ENCODE data around the gene REXO1. TPM values are rescaled to one million over a fixed set of nuclear protein-coding genes. Genes with fewer than 3 reads are reported as not detected.

The REXO1 gene
- total RNA-seq, 1 donor from 2014 or later = 69.6 TPM

- H3K27ac Mint-ChIP-seq = no peak overlapping the region
- ATAC-seq (ENCODE audit: low read depth) (no peak), DNase-seq (no peak)
- H3K4me1 Mint-ChIP-seq = peaks cover 7% of the 10 kb centered on the region
- CTCF ChIA-PET = no interaction called here
- H3K4me3 Mint-ChIP-seq = no peak overlapping the region
- TF ChIP-seq CTCF (IDR thresholded peaks at IDR 0.05) = no peak
- no peaks in the 10 kb centered on the region for H3K36me3 Mint-ChIP-seq (ENCODE audit: low read depth)
- H3K9me3 Mint-ChIP-seq = peaks cover 2% of the 10 kb centered on the region
- intact Hi-C loops (cut with micrococcal nuclease) = no loop called here
- POLR2A ChIA-PET = no interaction called here
- H3K27me3 Mint-ChIP-seq = peaks cover 52% of the 10 kb centered on the region
Observed at GRCh38 chr19:1780272-1780958, 67.9 kb downstream of the REXO1 start.

GRCh38 chr19:1779574-1779973 lies 68.7 kb downstream of the REXO1 start:
- intact Hi-C loops (cut with micrococcal nuclease) = no loop called here
- Mint-ChIP-seq H3K36me3 (ENCODE audit: low read depth) (no peaks in the 10 kb centered on the region), H3K4me3 (no peak overlapping the region), H3K27ac (no peak overlapping the region), H3K9me3 (peaks cover 2% of the 10 kb centered on the region), H3K4me1 (peaks cover 7% of the 10 kb centered on the region), H3K27me3 (peaks cover 55% of the 10 kb centered on the region)
- DNase-seq (no peak), ATAC-seq (ENCODE audit: low read depth) (no peak)
- ChIA-PET CTCF (no interaction called here), POLR2A (no interaction called here)
- no peak for TF ChIP-seq CTCF (IDR thresholded peaks at IDR 0.05)

- H3K36me3 Mint-ChIP-seq (ENCODE audit: low read depth) = no peaks in the 10 kb centered on the region
- ATAC-seq (ENCODE audit: low read depth) (no peak), DNase-seq (no peak)
- peaks cover 2% of the 10 kb centered on the region for H3K9me3 Mint-ChIP-seq
- H3K4me1 Mint-ChIP-seq = peaks cover 2% of the 10 kb centered on the region
- no peak for TF ChIP-seq CTCF (IDR thresholded peaks at IDR 0.05)
- ChIA-PET CTCF (no interaction called here), POLR2A (no interaction called here)
- peaks cover 54% of the 10 kb centered on the region for H3K27me3 Mint-ChIP-seq
- intact Hi-C loops (cut with micrococcal nuclease) = no loop called here
- no peak overlapping the region for H3K4me3 Mint-ChIP-seq
- no peak overlapping the region for H3K27ac Mint-ChIP-seq
Observed at GRCh38 chr19:1777149-1777548, 71.1 kb downstream of the REXO1 start.

GRCh38 chr19:1776606-1777147 lies 71.6 kb downstream of the REXO1 start:
- DNase-seq = no peak
- CTCF ChIA-PET = no interaction called here
- H3K27me3 Mint-ChIP-seq = peaks cover 52% of the 10 kb centered on the region
- TF ChIP-seq CTCF (IDR thresholded peaks at IDR 0.05) = no peak
- no peak overlapping the region for H3K4me3 Mint-ChIP-seq
- POLR2A ChIA-PET = no interaction called here
- peaks cover 2% of the 10 kb centered on the region for H3K9me3 Mint-ChIP-seq
- no peak overlapping the region for H3K27ac Mint-ChIP-seq
- peaks cover 2% of the 10 kb centered on the region for H3K4me1 Mint-ChIP-seq
- no peaks in the 10 kb centered on the region for H3K36me3 Mint-ChIP-seq (ENCODE audit: low read depth)
- intact Hi-C loops (cut with micrococcal nuclease) = no loop called here
- no peak for ATAC-seq (ENCODE audit: low read depth)

- no peak for DNase-seq
- Mint-ChIP-seq H3K9me3 (peaks cover 7% of the 10 kb centered on the region), H3K36me3 (ENCODE audit: low read depth) (no peaks in the 10 kb centered on the region), H3K27me3 (peaks cover 54% of the 10 kb centered on the region), H3K27ac (no peak overlapping the region), H3K4me1 (peaks cover 2% of the 10 kb centered on the region), H3K4me3 (no peak overlapping the region)
- intact Hi-C loops (cut with micrococcal nuclease) = no loop called here
- CTCF ChIA-PET = no interaction called here
- POLR2A ChIA-PET = interaction anchor here (0.6 kb wide), 1 partner anchor 27 kb away, joined by 3 read pairs; no protein-coding TSS in a partner anchor
- no peak for TF ChIP-seq CTCF (IDR thresholded peaks at IDR 0.05)
- ATAC-seq (ENCODE audit: low read depth) = no peak
Observed at GRCh38 chr19:1775951-1776605, 72.2 kb downstream of the REXO1 start.
